RPMI8226 (cell line): ENCODE results near the gene FLT3.

ENCODE experiments used
- DNase-seq: peaks from one replicate; pipeline ENCODE4 v3.0.0-alpha.2; 2015

Gene FLT3

GRCh38 chr13:28001049-28001448 lies 99.3 kb downstream of the FLT3 start:
- DNase-seq, result no peak

- no peak for DNase-seq
Observed at GRCh38 chr13:28000567-28000966, 99.8 kb downstream of the FLT3 start.

GRCh38 chr13:27997904-27998522 lies 102.4 kb downstream of the FLT3 start:
- peak; percentile 61 for DNase-seq

DNA sequence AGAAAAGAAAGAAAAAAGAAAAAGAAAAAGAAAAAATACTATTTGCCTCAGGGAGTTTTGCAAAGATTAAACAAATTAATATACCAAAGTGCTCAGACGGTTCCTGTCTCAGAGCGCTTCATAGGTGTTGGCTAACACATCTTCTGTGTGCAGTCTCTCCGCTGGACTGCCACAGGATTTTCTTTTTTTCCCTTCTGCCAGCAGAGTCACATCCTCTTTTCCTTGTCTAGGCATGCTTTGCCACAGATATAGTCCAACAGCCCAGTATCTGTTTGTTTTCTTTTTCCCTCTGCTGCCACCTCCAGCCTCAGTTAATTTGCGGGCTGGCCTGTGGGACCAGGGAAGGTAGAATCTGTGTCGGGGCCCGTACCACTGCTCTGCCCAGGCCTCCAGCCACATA lies 108.5 kb downstream of the FLT3 start:
- DNase-seq, result no peak

DNA sequence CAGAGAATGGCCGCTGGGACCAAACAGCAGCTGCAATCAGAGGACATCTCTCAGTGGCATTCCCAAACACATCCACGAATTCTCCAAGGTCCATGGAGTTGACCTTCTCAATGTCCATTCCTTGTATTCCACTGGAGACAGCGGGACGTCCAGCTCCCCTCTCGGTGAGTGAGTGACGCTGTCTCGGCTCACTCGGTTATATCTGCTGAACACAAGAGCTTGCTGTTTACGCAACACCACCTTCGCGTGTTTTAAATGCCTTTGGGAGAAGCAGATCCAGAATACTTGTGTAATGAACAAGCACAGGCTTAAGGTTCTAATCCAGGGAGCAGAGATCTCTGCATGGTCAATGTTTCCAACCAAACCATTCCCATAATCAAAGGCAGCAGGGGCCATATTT lies 111.9 kb downstream of the FLT3 start, which contains the start of gene URAD:
TSS of gene URAD (minus strand) at position 174 of the 400 bp plus-strand sequence. CDS start at position 118, 56 bp downstream.
- DNase-seq, result no peak

DNA sequence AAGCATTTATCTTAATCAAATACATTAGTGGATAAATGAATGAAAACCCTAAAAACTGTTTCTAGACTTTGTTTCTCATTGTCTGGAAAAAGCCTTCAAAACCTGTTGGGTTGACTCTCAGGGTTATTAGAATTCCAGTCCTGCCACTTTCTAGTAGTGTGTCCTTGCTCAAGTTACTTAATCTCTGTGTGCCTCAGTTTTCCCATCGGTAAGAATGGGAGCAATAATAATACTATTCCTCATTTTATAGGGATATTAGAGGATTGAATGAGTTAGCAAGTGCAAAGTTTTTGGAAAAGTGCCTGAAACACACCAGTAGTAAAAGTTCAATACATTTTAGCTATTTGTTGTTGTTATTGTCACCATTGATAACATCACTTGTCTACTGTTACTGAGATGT lies 114.8 kb downstream of the FLT3 start:
- DNase-seq, result no peak

DNA sequence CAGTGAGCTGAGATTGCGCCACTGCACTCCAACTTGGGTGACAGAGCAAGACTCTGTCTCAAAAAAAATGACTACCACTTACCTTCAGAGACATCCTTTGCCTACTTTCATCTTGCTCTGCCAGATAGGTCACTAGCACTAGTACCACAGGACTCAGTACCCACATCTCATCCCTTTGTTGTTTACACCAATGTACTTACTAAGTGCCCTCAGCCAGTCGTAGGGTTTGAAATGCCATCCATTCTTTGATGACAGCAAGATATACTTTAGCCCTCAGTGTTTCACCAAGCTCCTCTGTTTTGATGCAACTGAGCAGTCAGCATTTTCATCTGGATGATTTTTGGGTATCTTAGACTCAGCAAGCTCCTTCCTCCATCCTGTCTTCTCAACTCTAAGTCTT lies 118.0 kb downstream of the FLT3 start:
- no peak for DNase-seq

DNA sequence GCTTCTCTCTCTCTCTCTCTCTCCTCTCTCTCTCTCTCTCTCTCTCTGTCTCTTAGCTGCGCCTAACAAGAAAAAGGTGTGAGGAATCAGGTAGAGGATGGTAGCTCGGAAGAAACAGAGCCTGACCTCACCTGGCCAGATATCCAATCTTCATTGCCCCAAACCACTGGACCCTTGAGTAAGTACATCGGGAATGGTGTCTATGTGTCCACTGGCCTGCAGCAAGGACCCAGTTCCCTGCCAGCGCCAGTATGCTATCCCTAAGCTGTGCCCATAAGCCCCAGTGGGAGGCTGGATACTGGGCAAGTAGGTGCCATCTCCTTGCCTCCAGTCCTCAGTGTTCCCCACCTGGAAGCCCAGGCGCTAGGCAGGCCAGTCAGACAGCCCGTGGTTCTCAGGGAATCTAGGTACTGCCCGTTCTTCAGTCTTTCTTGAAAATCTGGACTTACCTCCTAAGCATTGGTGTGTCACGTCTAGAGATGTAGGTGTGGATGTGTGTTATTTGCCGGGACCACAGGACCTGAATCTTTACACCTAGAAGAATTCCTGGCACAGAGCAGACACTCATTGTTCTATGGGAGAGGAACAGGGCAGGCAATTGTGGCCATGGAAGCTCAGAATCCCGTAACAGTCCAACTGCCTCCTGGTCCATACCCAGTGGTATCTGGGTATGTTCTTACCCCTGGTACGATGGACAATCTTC lies 119.2 kb downstream of the FLT3 start:
- DNase-seq, result no peak

DNA sequence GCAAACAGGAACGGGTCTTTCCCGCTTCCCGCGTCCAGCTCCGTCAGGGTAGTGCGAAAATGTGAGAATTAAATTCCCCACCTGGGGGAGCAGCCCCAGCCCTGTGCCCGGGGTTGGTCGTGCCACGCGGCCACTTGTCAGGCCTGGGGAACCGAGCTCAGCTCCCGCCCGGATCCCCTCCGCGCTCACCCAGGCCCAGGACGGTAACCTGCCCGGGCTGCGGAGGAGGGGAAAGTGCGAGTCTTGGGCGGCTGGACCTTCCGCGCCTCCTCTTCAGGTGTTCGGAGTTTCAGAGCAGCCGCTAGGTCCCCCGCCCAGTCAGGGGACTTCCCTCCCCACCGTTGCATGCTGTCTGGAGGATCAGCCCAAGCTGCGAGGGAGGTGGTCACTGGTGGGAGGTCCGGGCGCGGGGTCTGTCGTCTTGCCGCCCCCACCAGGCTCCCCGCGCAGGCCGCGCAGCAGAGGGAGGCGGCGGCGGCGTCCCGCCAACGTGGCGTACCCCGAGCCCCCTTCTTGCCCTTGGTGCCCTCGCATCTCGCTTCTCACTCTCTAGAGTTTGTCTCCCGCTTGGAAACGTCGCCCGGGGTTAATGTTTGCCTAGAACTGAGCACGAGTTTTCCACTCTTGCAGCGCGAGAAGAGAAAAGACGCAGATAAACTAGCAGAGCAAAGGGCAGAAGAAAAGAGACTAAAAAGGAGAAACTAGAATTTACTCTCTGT lies 119.9 kb downstream of the FLT3 start:
- no peak for DNase-seq

GRCh38 chr13:27979765-27980279 lies 120.6 kb downstream of the FLT3 start:
- DNase-seq, result no peak

DNA sequence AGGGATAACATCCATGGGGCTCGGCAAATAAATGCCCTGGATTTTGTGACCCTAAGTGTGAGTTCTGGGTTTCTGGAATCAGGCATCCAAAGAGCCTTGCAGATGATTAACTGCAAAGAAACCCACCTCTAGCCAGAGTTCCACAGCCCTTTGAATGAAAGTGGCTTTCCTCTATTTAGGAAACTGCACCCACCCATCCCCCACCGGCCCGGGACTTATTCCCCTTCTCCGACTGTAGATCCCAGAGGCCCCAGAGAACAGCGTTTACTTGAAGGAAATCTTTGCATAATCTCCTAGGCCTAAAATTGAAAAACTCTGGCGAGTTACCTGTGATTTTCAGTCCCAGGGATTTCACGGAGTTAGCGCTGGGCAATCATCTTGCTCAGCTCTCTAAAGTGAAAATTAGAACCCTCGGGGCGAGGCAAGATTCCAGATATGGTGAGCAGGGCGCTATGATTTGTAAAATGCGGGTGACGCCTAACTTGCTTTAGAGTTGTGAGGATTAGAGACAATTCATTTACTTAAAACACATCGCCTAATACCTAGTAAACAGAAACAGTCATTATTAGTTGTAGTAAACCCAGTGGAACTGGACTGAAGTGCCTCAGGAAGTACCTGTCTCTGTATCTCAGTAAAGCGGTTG lies 121.3 kb downstream of the FLT3 start:
- no peak for DNase-seq

DNA sequence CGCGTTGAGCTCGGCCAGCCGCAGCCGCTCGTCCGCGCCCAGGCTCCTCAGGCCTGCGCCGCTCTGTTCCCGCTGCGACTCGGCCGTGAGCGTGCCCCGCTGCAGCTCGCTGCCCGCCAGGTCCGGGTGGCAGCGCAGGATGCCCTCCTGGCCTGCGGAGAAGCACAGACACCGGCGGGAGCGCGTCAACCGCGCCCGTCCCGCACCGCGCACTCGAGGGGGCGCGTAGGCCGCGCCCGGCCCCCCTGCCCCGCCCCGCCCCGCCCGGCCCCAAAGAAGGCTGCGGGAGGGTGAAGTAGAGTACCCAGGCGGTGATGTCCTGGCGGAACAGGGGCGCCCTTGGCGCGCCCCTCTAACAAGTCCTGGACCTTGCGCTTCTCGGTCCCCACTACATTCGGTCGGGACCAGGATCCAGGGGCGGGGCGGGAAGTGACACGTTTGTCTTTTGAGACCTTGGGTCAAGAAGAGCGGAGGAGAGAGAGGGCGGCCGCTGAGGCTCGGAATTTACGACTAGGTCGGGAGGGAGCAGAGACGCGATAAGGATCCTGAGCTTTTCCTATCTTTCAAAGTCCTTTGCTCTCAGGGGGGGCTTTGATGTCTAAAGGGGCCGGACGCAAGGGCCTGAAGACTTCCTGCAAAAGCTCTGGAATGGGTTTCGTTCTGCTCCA lies 121.9 kb downstream of the FLT3 start:
- DNase-seq, result no peak

- no peak for DNase-seq
Observed at GRCh38 chr13:27977476-27978300, 122.7 kb downstream of the FLT3 start.

- no peak for DNase-seq
Observed at GRCh38 chr13:27976362-27977091, 123.8 kb downstream of the FLT3 start.

DNA sequence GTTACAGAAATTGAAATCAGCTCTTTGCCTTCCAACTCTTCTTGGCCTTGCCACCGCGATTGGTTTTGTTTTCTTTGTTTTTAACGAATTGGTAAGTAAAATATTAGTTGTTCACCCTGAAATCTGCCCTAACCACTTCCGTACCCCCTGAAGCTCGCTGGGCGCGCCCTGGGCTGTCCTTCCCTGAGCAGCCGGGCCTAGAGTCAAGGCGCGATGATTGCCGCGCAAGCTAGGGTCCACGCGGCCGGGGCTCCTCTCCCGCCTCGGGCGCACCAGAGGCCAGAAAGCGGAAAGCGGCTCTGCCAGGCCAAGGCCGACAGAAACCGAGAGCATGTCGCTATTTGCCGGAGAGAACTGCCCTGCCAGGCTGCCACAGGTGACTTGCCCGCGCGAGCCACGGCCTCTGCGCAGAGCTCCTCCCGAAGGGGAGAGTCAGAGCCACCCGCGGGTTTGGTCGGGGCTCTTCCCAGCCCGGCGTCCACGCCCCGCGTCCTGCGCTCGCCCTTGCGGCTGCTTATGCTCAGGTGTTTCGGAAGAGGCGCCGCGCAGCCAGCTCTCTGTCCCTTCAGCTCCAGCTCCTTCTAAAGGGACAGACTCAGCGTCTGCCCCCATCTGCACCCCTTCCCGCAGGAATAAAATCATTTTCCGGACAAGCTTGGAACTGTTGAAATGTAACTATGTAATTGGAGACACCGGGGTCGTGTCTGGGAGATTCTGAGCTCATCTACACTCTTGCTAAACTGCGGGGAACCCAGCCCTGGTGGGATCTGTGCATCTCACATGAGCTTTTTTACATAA lies 124.6 kb downstream of the FLT3 start:
- DNase-seq, result no peak

GRCh38 chr13:27973961-27974662 lies 126.3 kb downstream of the FLT3 start:
- no peak for DNase-seq

DNA sequence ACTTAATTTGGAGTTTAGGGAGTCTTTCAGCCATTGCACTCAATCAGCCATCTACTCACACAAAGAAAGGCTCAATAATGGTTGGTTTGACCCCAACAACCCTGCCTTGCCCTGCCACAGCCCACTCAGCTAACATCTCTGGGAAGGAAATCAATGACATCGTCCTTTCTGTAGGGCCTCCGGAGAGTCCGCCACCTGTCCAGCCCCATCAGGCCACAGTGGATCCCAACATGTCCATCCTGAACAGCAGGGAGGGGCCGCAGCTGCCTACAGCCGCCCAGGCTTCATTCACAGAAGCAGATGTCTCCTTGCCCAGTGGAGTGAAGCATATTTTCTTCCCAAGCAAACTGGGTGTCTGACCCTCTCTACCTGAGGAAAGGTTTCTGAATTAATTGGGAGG lies 127.1 kb downstream of the FLT3 start:
- no peak for DNase-seq

DNA sequence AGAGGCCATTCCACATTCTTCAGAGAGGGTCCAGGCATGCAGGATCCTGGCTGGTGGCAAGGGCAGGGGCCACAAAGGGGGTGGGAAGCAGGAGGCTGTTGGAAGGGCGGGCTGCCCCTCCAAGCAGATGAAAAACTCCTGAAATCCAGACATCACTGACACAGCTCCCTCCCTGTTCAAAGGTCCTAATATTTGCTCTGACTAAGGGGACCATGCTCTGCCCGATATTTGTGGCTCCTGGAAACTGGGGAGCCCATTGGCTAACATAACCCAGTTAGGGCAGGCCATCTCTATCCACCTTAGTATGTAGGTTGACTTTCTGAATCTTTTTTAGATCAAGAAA lies 127.9 kb downstream of the FLT3 start:
- DNase-seq, result no peak

GRCh38 chr13:27971776-27972477 lies 128.4 kb downstream of the FLT3 start:
- DNase-seq, result no peak
